ENCODE measurements around the gene CTNND1.
"Not testable (repeated sequence)": the region's sequence is repeated elsewhere in the genome, so short reads cannot be mapped to it uniquely, and the experiment has no call there.

Gene CTNND1

GRCh38 chr11:57761301-57762234 is at the start of gene CTNND1:
CTNND1 (plus strand) TSS chr11:57761802; CDS start chr11:57791479, 29,677 bp downstream.
- peak; percentile 89 for DNase-seq

GRCh38 chr11:57712256-57713150 is 49.1 kb upstream of the CTNND1 start, which contains the start of gene TMX2:
TMX2 (plus strand) TSS chr11:57712593; CDS start chr11:57712619, 26 bp downstream.
- peak; percentile 74 for DNase-seq

GRCh38 chr11:57713835-57714234 is 47.8 kb upstream of the CTNND1 start:
- no peak for DNase-seq

DNA sequence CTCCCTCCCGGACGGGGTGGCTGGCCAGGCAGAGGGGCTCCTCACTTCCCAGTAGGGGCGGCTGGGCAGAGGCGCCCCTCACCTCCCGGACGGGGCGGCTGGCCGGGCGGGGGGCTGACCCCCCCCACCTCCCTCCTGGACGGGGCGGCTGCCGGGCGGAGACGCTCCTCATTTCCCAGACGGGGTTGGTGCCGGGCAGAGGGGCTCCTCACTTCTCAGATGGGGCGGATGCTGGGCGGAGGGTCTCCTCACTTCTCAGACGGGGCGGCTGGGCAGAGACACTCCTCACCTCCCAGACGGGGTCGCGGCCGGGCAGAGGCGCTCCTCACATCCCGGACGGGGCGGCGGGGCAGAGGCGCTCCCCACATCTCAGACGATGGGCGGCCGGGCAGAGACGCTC is 44.9 kb upstream of the CTNND1 start:
- DNase-seq = not testable (repeated sequence)

GRCh38 chr11:57727185-57727584 is 34.4 kb upstream of the CTNND1 start:
- no peak for DNase-seq

DNA sequence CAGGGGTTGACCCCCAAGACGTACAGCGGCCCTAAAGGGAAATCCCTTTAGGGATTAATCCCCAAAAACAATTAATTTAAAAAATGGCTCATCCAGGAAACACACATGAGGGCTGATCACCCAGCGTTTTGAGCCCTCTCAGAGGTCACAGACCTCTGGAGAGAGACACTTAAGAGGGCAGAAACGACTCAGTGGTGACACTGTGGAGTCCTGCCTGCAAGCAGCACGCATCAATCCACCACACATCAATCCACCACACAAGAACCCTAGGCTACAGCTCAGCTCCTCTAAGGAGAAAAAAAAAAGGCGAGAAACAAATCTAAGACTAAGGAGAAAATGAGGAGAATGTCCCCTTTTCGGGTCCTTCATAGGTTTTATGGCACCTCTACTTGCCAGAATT is 32.8 kb upstream of the CTNND1 start:
- DNase-seq = no peak

DNA sequence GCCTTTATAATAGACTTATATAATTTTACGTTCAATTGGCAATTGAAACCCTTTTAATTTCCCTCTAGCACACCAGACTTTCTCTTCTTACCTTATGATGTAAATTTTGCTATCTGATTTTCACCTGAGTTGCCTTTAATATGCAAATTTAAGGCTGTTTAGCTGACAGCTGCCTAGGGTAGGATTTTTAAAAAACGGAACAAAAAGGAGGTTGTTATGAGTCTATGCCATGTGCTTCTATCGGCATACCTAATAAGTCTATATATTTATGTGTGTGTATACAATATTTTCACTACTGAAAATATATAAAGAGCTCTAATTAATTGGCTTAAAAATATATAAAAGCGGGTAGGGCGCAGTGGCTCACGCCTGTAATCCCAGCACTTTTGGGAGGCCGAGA is 32.1 kb upstream of the CTNND1 start:
- no peak for DNase-seq

DNA sequence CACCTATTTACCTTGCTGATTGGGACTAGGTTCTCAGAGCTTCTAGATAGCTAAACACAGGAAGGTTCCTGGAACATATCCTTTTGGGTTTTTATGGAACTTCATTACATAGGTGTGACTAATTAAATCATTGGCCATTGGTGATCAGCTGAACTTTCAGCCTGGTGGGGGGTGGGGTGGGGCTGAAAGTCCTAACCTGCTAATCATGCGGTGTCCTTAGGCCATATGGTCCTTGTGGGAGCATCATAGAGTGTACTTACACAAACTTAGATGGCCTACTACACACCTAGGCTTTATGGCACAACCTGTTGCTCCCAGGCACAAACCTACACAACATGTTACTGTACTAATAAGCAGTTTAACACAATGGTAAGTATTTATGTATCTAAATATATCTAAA is 28.9 kb upstream of the CTNND1 start:
- no peak for DNase-seq

DNA sequence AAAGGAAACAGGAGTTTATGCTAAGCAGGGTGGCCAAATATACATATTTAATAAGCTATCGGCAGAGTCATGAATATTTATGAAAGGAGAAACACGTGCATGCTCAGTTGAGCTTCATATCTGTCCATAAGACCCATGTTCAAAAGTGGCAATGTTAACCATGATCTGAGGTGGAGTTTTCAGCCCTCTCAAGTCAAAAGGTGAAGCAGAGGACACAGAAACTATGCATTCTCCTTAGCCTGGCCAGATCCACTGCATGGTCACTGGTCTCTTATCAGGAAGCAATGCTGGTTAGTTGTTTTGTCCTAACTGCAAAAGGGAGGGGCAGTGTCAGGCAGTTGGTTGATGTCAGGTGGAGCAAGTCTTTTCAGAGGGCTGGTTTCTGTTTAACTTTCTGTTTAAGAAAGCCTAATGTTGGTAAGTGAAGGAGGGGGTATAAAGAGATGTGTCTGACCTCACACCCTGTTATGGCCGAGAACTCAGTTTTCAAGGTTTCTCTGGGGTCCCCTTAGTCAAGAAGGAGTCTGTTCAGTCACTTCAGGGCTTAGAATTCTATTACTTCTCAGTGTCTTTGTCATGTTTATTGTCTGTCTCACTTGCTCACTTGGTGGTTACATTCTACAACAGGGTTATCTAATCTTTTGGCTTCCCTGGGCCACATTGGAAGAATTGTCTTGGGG is 25.8 kb upstream of the CTNND1 start:
- DNase-seq = no peak

- peak; percentile 86 for DNase-seq
Observed at GRCh38 chr11:57741132-57742086, 20.2 kb upstream of the CTNND1 start, which contains the start of gene SELENOH. SELENOH (plus strand) TSS chr11:57741491; CDS start chr11:57741596, 105 bp downstream.

GRCh38 chr11:57742087-57742452 is 19.5 kb upstream of the CTNND1 start:
- DNase-seq = no peak

GRCh38 chr11:57744357-57744756 is 17.2 kb upstream of the CTNND1 start:
- DNase-seq = no peak

GRCh38 chr11:57745206-57745605 is 16.4 kb upstream of the CTNND1 start:
- no peak for DNase-seq

DNA sequence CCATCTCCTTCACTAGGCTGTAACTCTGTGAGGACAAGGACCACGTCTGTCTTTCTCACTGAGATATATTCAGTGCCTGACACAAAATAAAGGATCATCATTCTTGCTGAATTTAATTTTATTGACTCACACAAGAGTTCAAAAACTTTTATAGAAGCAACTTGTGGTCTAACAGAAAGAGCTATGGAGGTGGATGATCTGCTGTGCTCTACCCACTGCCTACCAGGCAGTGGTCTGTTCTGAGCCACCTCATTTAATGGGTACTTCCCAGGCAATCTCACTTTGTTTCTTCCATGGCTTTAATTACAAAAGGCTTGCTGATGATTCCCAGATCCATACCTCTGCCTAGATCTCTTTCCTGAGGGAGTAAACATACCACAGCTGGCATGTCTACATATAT is 14.7 kb upstream of the CTNND1 start:
- DNase-seq = no peak

- no peak for DNase-seq
Observed at GRCh38 chr11:57751176-57751575, 10.4 kb upstream of the CTNND1 start.

DNA sequence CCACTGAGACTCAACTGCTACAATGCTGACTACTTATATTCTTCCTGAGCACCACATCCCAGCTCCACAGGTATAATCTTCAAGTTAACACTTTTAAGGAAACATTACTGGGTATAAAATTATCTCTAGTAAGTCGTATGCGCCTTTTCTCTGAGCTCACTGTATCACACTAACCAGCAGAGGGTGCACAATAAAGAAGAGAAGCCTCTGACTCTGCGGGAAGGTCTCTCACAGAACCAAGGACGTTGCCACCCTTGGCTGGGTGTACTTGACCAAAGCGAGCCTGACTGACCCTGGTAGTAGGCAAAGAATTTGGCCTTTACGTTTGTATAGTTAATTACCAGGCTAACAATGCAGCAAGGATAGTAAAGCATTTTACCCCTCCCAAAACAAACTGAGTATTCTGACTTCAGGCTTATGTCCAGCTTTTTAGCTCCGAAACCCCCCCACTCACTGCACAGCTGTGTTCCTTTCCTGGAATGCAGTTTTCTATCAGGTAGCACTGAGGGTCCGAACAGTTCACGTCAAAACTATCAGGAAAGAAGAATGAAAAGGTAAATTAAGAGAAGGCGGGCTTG is 9.8 kb upstream of the CTNND1 start, which contains the start of gene BTBD18:
Gene BTBD18, minus strand, starts transcription at position 144 of the 578 bp plus-strand sequence. CDS start 631 bp downstream, outside the sequence.
- peak; percentile 48 for DNase-seq

DNA sequence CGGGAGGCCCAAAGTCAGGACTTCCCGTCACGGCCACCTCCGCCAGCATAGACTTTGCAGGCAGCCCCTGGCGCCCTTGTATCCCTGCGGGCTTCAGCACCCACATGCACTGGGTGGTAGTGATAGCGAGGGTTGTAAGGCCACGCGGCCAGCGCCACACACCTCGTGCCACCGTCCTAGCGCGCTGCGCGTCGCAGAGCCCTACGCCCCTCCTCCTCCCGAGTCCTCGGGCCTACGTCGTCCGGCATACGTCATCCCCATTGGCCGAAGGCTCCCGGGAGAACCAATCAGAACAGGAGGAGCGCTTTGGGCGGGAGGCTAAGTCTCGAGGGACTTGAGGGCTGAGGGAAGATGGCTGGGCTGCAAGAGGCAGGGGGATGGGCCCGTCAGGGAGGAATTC is 8.6 kb upstream of the CTNND1 start:
- no peak for DNase-seq

GRCh38 chr11:57758174-57758573 is 3.4 kb upstream of the CTNND1 start:
- DNase-seq = no peak

DNA sequence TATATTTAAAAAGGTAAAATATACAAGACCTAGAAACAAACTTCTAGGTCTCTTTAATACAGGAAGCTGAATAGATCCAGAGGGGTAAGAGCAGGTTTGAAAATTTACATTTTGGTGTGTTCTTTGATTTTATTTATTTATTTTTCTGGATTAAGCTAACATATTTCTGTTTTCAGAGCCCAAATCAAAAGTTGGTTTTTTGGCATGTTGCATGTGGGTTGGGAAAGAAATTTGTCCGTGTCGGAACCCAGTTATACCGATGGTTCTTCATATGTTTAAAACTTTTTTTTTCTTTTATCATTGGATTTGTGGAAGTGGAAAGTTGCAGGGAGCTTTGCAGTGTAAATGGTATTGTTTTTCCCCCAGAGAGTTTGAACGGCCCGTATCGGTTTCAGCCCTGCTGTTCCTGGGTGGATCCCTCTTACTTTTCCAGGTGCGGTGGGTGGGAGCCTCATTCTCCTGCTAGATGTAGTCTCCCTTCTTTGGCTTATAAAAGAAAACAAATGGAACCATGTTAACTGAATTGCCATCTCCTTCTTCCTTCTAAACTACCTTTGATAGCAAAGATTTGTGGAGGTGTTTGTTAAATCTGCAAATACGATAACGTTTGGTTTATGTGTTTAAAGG is 746 bp downstream of the CTNND1 start:
- DNase-seq = no peak

DNA sequence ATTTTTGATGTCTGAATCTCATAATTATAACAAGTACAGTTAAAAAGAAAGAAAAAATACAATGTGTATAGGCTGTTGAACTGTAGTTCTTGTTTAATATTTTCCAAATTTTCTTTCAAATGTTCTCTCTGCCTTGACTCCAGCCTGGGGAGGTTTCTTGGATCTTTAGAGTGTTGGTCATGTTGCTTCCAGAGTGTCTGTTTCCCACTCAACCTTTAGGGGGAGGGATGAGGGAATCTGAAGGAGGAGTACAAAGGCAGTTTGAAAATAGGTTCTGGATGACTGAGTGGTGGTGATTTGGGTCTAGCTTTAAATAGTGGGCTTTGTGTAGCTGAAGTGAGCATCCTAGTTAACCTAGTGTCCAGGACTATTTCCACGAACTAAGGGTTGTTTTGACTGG is 2.0 kb downstream of the CTNND1 start:
- DNase-seq = no peak

GRCh38 chr11:57764021-57764420 is 2.4 kb downstream of the CTNND1 start:
- no peak for DNase-seq

All from 8988T (cell line).